Measurements from ENCODE around the gene LIMS2.

LIMS2 gene

DNA sequence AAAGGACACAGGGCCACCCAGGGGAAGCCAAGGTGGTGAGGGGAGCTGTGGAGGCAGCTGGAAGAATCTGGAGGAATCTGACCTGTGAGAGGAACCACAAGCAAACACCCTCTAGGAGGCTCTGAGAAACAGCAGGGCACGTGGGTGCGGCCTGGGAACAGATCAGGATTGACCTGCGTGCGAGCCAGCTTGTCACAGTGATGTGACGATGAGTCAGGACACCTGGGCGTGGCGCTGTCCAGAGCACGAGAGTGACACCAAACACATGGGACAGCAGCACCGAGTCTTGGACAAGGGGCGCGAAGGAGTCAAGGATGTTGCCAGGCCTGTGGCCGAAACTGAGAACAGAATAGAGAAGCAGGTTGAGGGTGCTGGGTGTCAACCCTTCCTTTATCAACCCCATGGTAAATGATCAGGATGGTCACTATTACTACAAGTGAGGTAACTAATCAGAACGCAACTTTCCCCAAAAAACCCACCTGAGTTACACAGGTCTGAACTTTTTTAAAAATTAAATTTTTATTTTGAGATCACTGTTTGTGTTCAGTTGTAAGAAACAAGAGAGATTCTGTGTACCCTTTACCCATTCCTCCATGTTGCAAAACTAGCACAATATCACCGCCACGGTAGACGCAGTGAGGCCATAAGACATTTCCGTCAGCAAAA, 25.3 kb upstream of the LIMS2 start:
- DNase-seq: no peak

DNA sequence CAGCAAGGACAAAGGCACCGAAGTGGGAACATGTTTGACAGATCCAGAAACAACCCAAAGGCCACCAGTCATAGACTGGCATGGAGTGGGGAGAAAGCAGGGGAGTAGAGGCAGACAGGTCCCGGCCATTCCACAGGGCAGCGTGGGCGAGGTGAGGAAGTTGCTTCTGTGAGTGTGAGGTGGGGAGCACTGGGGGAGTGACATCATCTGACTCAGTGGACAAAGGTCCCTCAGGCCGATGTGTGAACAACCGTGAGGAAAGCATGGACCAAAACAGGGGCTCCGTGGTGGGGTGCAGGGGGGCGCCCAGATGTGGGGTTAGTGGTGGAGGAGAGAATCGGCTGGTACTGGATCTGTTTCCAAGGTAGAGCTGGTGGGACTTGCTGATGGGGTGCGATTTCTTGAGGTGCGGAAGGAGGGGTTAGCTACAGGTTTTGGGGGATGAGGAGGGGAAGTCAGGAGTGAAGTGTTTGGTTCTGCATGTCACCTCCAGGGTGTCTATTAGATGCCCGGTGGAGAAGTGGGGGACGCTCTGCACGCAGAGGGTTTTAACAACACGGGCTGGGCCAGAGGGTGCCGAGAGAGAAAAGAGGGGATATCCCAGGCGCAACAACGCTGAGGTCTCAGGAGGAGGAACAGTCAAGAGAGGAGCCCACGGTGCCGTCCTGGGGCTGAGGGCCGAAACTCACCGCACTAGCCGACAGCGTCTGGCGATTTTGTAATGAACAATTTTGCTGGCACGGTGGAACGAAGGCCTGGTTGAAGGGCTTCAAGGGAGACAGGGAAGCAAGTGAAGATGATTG, 23.4 kb upstream of the LIMS2 start:
- DNase-seq: no peak

DNA sequence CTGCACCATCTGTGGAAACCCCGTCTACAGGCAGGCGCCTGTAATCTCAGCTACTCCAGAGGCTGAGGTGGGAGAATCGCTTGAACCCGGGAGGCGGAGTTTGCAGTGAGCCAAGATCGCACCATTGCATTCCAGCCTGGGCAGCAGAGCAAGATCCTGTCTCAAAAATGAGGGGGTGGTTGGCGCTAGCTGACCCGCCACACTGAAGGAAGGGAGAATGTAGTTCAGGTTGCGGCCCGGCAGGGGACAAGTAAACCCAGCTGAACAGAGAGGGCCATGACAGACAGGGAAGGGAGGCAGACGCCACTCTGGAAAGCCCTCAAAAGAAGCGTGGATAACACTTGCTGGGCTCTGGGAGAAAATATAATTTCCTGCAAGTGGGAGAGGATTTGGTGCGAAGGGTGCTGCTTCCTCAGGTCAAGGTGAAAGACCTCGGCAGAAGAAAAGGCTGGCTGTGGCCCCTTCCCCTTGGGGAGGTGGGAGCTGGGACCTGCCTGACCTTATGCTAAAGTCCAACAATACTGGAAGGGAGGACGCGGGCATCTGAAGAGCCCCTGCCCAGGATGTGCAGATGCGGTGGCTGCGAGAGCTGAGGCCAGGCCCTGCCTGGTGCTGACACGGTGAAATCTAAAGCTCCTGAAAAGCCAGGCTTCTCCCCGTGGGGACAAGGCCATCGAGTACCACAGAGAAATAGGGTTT, 22.3 kb upstream of the LIMS2 start:
- DNase-seq: no peak

DNA sequence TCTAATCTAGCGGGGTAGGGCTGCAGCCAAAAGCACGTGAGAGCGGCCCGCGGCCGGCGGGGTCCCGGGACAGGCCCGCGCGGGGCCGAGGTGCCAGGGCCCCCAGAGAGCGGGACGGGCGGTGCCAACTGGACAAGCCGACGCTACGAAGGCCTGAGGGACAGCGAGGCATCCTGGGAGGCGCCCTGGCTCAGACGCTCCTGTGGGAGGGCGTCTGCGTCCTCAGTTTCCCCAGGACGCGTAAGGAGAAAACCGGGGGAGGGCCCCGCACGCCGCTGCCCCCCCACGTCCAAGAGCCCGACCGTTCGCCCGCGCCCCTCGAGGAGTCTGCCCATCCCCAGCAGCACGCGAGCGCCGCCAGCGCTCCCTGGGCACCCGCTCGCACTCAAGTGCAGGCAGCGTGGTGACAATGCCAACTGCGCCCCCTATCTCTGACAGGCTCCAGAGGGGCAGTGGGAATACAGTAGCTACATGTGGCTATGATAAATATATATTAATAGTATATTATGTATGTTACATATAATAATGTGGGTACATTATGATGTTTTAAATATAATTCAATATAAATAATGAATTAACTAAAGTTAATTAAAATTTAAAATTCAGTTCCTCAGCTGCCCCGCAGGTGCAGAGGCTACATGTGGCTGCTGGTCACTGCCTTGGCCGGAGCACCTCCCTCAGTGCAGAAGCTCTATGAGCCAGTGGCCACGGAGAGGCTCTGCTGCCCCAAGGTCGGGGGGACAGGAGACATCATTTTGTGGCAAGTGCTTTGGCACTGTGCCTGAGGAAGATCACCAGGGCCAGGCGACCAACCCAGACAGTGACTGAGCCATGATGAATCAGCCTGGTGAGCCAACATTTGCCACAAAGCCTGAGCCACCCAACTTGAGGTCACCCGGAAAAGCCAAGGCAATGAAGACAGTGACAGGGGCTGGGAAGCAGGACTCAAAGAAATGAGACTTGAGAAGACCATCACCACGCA, 20.5 kb upstream of the LIMS2 start:
- DNase-seq: no peak

DNA sequence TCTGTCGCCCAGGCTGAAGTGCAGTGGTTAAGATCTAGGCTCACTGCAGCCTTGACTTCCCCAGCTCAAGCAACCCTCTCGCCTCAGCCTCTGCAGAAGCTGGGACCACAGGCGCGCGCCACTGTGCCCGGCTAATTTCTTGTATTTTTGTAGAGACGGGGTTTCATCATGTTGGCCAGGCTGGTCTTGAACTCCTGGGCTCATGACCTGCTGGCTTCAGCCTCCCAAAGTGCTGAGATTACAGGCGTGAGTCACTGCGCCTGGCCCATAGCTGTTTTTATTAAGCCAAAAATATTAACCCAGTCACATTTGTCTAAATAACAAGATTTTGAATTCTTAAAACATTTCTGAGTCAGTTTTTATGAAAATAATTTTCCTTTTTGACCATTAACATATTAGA, 19.7 kb upstream of the LIMS2 start:
- DNase-seq: no peak

DNA sequence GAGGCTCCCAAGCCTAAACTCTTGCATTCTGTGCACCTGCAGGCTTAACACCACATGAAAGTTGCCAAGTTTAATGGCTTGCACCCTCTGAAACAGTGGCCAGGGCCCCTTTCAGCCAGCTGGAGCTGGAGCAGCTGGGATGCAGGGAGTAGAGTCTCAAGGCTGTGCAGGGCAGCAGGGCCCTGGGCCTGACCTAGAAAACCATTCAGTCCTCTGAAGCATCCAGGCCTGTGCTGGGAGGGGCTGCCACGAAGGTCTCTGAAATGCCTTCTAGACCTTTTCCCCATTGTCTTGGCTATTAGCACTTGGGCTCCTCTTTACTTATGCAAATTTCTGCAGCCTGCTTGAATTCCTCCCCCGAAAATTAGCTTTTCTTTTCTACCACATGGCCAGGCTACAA, 15.4 kb upstream of the LIMS2 start:
- no peak for DNase-seq

DNA sequence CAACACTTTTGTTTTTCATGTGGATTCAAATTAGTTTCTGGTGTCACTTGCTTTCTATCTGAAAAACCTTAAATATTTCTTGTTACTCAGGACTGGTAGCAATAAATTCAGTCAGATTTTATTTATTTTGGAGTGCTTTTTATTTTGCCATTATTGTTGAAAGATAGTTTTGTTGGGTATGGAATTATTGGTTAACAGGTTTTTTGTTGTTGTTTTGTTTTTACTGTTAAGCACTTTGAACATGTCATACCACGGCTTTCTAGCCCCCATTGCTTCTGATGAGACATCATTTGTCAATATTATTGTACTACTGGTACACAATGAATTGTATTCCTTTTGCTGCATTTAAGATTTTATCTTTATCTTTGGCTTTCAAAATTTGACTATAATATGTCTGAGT, 13.1 kb upstream of the LIMS2 start:
- no peak for DNase-seq

DNA sequence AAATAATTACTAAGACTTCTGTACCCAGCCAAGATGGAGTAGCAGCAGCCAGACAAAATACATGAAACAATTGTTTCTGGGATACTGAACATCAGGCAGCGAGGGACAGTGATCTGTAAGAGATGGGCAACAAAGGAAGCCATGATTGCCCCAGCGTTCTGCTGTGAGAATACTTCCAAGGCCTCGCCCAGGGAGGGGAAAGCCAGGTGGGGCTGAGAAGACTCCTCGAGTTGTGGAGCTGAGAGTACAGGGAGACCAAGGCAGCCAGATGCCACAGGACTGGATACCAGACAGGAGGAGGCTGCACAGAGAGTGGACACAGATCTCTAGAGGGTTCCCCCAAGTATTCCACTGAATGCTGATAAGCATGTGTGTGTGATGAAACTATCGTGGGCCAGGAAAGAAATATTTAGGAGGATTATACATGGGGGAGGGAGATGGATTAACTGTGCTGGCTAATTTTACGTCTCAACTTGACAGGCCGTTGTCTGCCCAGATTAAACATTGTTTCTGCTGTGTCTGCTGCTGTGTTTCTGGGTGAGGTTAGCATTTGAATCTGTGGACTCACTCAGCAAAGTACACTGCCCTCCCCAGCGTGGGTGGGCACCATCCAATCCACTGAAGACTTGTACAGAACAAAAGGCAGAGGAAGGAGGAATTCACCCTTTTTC, 10.2 kb upstream of the LIMS2 start:
- no peak for DNase-seq

DNA sequence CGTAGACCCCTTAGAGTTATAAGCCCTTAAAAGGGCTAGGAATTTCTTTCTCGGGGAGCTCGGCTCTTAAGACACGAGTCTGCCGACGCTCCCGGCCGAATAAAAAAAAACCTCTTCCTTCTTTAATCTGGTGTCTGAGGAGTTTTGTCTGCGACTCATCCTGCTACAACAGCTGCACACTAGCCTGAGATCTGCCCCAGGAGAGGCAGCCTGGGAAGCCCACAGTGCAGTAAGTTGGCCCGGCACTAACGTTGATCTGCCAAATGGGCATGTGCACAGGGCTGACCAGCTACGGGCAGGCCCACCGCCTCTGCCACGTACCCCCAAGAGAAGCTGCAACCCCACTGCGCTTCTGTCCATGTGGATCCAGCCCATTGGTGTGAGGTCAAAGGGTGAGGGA, 8.4 kb upstream of the LIMS2 start:
- DNase-seq: no peak

DNA sequence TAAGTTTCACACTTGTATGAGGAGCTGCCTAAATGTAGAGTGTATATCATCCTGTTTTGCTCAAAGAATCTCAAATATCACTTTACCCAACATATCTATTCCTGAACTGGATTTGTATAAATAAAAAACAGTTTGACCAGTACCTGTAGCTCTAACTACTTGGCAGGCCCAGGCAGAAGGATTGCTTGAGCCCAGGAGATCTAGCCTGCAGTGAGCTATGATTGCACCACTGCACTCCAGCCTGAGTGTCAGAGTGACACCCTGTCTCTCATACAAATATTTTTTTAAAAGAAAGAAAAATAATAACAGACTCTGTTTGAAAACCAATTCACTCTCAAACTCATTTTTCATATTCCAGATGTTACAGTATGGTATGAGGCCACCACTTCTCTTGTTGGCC, 7.7 kb upstream of the LIMS2 start:
- DNase-seq: no peak

DNA sequence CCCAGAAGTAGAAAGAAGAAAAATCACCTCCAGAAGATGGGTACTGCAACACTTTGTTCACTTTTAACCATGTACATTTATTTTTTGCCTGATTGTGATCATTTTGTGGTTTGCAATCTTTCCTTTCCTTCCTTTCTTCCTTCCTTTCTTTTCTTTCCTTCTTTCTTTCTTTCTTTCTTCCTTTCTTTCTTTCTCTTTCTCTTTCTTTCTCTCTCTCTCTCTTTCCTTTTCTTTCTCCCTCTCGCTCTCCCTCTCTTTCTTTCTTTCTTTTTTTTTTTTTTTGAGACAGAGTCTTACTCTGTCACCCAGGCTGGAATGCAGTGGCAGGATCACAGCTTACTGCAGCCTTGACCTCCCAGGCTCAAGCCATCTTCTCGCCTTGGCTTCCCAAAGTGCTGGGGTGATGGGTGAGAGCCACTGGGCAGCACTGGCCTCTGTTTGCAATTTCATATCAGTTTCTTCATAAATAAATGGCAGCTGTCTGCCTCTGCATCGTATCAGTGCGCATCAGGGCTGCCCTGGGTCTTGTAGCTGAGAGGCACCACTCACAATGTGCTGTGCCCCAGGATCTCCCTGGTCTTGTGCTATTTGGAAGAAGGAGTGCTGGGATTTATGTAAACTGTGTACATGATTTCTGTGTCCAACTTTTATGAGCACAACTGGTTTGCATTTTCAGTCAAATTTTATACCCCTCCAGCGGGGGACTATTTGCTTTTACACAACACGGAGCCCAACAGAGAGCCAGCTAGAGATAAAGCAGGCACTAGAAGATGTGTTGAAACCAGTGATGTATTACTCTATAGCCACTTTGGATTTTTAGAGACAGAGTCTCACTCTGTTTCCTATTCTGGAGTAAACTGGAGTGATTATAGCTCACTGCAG, 6.9 kb upstream of the LIMS2 start:
- DNase-seq: no peak

DNA sequence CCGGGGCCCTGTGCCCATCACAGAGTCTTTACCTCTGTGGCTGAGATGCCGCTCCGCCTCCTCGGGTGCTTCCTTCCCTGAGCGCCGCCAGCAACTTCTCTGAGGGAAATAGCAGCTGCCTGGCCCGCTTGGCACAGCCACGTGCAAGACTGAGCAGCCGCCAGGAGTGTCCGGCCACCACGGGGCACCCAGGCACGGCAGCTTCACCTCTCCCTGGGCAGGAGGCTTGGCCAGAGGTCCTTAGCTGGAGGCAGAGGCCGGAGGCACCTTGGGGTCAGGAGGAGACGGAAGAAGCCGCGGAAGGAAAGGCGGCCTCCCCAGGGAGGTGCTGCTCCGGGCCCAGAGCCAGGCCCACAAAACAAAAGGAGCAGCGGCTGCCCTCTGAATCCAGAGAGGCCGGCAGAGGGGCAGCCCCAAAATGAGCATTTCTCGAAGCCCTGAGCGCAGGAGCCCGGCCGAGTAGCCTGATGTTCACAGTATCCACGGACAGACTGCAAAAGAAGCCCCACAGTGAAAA, 6.0 kb upstream of the LIMS2 start:
- no peak for DNase-seq

DNA sequence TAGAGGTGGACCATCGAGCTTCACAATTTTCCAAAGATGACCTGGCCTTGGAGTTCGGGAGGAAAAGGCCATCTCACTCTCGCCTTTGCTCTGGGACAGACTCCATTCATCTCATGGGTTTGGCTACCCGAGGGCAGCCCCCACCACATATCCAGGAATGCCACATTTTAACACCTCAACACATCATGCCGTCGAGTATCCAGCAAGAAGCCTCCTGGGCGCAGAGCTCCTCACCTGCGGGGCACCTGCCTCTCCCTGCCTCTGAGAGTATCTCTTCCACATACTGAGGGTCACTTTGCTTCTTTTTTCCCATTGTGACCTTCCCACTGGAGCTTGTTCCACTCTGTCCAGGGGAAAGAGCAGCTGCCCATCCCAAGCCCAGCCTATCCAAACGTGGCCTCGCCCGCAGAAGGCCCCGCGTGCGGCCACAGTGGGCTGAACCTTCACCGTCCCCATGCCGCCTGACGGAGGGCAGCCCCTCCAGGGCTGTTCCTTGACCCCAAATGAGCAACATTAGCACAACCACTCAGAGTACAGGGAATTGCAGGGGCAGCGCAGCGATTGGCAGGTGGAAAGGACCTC, 5.5 kb upstream of the LIMS2 start:
- DNase-seq: no peak

DNA sequence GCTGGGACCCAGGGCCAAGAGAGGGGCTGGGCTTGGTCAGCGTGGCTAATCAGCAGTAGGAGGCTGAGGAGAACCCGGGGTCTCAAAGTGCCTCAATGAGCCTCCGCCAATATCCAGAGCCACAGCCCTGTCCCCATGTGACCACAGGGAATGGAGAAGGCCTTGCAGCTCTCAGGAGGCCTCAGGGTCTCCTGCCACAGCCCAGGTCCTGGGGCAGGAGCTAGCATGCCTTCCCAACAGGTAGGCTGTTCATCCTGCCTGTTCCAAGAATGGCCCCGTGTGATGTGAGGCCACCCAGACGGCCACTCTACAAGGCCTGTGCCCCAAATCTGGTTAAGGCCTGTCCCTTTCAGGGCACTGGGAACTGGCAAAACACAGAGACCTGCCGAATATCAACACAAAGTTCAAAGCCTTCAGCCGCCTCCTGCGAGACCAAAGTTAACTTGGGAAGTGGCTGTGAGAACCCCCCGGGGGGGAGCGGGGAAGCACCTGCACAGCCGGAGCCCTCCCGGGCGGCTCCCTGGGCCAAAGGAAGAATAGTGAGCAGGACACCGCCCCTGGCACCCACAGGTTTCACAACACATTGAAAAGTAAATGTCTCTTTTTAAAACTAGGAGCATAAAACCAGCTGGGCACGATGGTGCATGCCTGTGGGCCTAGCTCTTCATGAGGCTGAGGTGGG, 4.5 kb upstream of the LIMS2 start:
- DNase-seq: no peak

DNA sequence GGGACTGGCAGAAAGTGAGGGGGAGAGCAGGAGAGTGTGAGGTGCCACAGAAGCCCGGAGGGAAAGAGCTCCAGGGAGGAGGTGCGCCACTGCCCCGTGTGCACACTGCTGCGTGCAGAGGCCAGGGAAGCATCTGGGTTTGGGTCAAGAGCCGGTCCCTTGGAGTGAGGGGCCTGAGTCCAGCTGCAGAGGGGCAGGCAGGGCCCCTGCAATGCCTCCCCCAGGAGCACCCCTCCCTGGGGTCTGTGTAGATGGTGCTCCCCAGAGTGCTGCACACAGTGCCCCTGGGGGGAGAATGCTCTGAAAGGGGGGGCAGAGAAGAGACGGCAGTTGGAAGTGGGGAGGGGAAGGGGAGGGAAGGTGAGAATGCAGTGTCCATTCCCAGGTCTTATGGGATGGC, 3.7 kb upstream of the LIMS2 start:
- DNase-seq: no peak

DNA sequence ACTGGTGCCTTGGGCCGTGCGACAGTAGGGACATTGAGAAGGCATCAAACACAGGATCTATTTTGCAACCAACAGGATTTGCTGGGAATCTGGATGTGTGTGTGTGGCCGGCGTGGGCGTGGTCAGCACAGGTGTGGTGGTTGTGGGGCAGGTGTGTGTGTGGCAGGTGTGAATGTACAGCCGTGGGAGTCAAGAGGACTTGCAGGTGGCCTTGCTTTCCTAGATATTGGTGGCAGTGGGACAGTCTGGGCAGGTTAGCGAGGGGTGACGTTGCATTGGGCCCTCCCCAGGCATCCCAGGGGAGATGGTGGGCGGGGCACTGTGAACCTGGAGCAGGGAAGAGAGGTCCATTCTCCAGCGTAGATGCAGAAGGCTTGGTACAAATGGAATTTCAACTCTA, 3.2 kb upstream of the LIMS2 start:
- DNase-seq: no peak

DNA sequence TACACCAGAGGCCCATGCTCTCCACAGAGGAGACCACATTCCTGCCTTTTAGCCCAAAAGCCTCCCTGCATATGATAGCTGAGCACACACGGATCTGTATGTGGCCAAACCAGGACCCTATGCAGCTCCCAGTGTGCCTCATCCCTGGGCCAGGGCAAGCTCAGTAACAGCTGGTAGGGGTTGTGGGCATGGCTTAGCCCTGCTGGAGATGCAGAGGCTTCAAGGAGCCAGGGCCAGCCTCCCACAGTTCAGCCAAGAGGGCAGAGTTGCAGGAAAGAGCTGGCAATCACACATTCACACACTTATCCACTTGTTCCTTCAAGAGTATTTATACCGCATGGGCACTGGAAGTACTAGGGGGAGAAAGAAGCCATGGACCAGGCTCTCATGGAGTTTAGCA, 1.6 kb upstream of the LIMS2 start:
- DNase-seq: no peak

DNA sequence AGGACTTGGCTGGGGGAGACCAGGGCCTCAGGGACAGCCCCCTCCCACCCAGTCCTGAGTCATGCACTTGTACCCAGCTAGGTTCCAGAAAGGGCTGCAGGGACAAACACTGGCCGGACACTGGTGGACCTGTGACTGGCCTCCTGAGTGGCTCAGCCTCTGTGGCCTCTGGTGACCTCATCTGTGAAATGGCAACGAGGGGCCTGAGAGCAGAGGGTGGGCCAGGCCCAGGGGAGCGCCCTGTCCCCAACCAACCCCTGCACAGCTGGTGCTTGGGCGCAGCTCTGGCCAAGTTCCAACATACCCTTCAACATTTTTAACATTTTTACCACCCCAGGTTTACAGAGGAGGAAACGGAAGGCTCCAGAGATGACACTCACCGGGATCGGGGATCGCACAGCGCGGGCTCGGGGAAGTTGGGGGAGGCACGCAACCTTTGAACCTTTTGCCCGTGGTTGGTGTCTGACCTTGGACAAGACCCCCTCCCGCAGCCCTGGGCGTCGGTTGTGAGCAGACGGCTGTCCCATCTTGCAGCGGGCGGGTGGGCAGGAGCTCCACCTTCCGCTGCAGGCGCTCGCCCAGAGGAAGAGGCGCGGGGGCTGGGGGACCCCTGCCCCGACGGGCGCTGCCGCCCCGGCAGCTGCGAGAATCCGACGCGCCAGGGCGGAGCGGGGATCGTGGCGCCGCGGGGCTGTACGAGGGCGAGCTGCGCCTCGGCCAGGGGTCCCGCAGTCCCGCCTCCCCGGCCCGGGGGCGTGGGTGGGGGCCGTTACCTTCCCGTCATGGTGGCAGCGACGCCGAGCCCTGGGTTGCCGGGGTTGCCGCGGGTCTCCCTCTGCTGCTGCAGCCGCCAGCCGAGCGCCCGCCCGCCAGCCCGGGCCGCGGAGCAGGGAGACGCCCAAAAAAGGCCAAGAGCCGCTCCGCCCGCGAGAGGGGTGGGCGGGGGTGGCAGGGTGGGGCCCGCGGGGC, 805 bp downstream of the LIMS2 start:
- DNase-seq: no peak
